Measurements from ENCODE around the gene MRPS21. TPM values are rescaled to one million over a fixed set of nuclear protein-coding genes. Genes with fewer than 3 reads are reported as not detected.
A peak's percentile ranks its signal among the peaks of the same experiment; 100 is the strongest.

Gene MRPS21
- total and polyA plus RNA-seq, 9 of the 15 experiments (the other 6 are each of a cell fraction or from before 2014, with no cell fraction given): 119 to 407 (median 149) TPM

GRCh38 chr1:150293433-150294253 lies at the start of gene MRPS21 (continued):
- TF ChIP-seq SRSF7 (optimal IDR thresholded peaks at IDR 0.05; ENCODE audit: low read depth, low read length): no peak
- no peak for TF ChIP-seq MCM3 (IDR thresholded peaks at IDR 0.05)
- no peak for TF ChIP-seq ZNF583 (CRISPR knock-in tag; IDR thresholded peaks at IDR 0.05)
- TF ChIP-seq FOXA3 (CRISPR knock-in tag; conservative IDR thresholded peaks at IDR 0.05 in 1 of 2, IDR thresholded peaks at IDR 0.05 in 1 of 2): peak in 1 of 2 experiments; percentile 83; a peak in 2 of 4 replicates
- TF ChIP-seq CBFB (CRISPR knock-in tag; IDR thresholded peaks at IDR 0.05): no peak
- TF ChIP-seq HMBOX1 (IDR thresholded peaks at IDR 0.05): no peak
- 0 out of 2 replicates have a peak, but pooled peaks have one; percentile 22 for TF ChIP-seq PTTG1 (tag; IDR thresholded peaks at IDR 0.05; ENCODE audit: low read depth)
- peak; percentile 87 for TF ChIP-seq GMEB1 (CRISPR knock-in tag; IDR thresholded peaks at IDR 0.05)
- TF ChIP-seq ZNF280B (CRISPR knock-in tag; IDR thresholded peaks at IDR 0.05): no peak
- TF ChIP-seq ARID2 (IDR thresholded peaks at IDR 0.05): 0 out of 2 replicates have a peak, but pooled peaks have one; percentile 32
- TF ChIP-seq SMAD1 (IDR thresholded peaks at IDR 0.05; ENCODE audit: low read depth, low read length, partially characterized antibody): no peak
- 0 out of 2 replicates have a peak, but pooled peaks have one; percentile 81 for TF ChIP-seq ZBED1 (IDR thresholded peaks at IDR 0.05)
- peak; percentile 52; the same call in 1 of the 2 replicates for TF ChIP-seq DPF2 (IDR thresholded peaks at IDR 0.05)
- TF ChIP-seq RAD21 (CRISPR knock-in tag; conservative IDR thresholded peaks at IDR 0.05 in 1 of 2, IDR thresholded peaks at IDR 0.05 in 1 of 2): 0 out of 4 replicates have a peak, but pooled peaks of 1 of the 2 experiments have one; percentile 2
- TF ChIP-seq CBFA2T3 (IDR thresholded peaks at IDR 0.05): no peak
- no peak for TF ChIP-seq ZNF217 (CRISPR knock-in tag; IDR thresholded peaks at IDR 0.05)
- TF ChIP-seq TFAM (CRISPR knock-in tag; conservative IDR thresholded peaks at IDR 0.05): no peak
- peak; percentile 51; the same call in 1 of the 2 replicates for TF ChIP-seq MAFK (IDR thresholded peaks at IDR 0.05; ENCODE audit: low read length)
- no peak for TF ChIP-seq ZBTB49 (CRISPR knock-in tag; IDR thresholded peaks at IDR 0.05; ENCODE audit: borderline replicate concordance)
- TF ChIP-seq SRSF9 (IDR thresholded peaks at IDR 0.05; ENCODE audit: borderline replicate concordance, low read depth, low read length): no peak
- no peak for TF ChIP-seq TCF15 (CRISPR knock-in tag; IDR thresholded peaks at IDR 0.05)
- TF ChIP-seq RFX1 (IDR thresholded peaks at IDR 0.05): peak; percentile 98

All from K562 (cell line).